ENCODE data around the gene NCEH1.
A peak's percentile ranks its signal among the peaks of the same experiment; 100 is the strongest.
"Not testable (repeated sequence)": the region's sequence is repeated elsewhere in the genome, so short reads cannot be mapped to it uniquely, and the experiment has no call there.

The NCEH1 gene

GRCh38 chr3:172710664-172711453, at the start of gene NCEH1:
Gene NCEH1, minus strand, starts transcription at chr3:172711067. Its CDS starts 83 bp downstream, at chr3:172710984.
- DNase-seq (ENCODE audit: low read depth, low spot score), result peak; percentile 66

GRCh38 chr3:172760416-172760815, 49.5 kb upstream of the NCEH1 start:
- not testable (repeated sequence) for DNase-seq (ENCODE audit: low read depth, low spot score)

- no peak for DNase-seq (ENCODE audit: low read depth, low spot score)
These were observed 42.3 kb upstream of the NCEH1 start for GRCh38 chr3:172753125-172753524.

- DNase-seq (ENCODE audit: low read depth, low spot score), result no peak
These were observed 41.8 kb upstream of the NCEH1 start for GRCh38 chr3:172752651-172753050.

GRCh38 chr3:172751175-172751704, 40.4 kb upstream of the NCEH1 start:
- DNase-seq (ENCODE audit: low read depth, low spot score), result no peak

GRCh38 chr3:172750368-172751174, 39.7 kb upstream of the NCEH1 start, which contains the start of gene ECT2:
Gene ECT2, plus strand, starts transcription at chr3:172750726. Its CDS starts 3,805 bp downstream, at chr3:172754531.
- peak; percentile 97 for DNase-seq (ENCODE audit: low read depth, low spot score)

GRCh38 chr3:172750069-172750367, 39.2 kb upstream of the NCEH1 start:
- no peak for DNase-seq (ENCODE audit: low read depth, low spot score)

- no peak for DNase-seq (ENCODE audit: low read depth, low spot score)
These were observed 38.5 kb upstream of the NCEH1 start for GRCh38 chr3:172749230-172749965.

- DNase-seq (ENCODE audit: low read depth, low spot score), result no peak
These were observed 35.6 kb upstream of the NCEH1 start for GRCh38 chr3:172746475-172746874.

- DNase-seq (ENCODE audit: low read depth, low spot score), result no peak
These were observed 28.6 kb upstream of the NCEH1 start for GRCh38 chr3:172739462-172739861.

- no peak for DNase-seq (ENCODE audit: low read depth, low spot score)
These were observed 24.1 kb upstream of the NCEH1 start for GRCh38 chr3:172735014-172735413.

GRCh38 chr3:172726380-172726779, 15.5 kb upstream of the NCEH1 start:
- no peak for DNase-seq (ENCODE audit: low read depth, low spot score)

- DNase-seq (ENCODE audit: low read depth, low spot score), result not testable (repeated sequence)
These were observed 11.7 kb upstream of the NCEH1 start for GRCh38 chr3:172722536-172723040.

- DNase-seq (ENCODE audit: low read depth, low spot score), result no peak
These were observed 6.7 kb upstream of the NCEH1 start for GRCh38 chr3:172717493-172718088.

- no peak for DNase-seq (ENCODE audit: low read depth, low spot score)
These were observed 5.6 kb upstream of the NCEH1 start for GRCh38 chr3:172716476-172716875.

- DNase-seq (ENCODE audit: low read depth, low spot score), result no peak
These were observed 2.4 kb upstream of the NCEH1 start for GRCh38 chr3:172713316-172713715.

GRCh38 chr3:172711454-172711795, 558 bp upstream of the NCEH1 start:
- no peak for DNase-seq (ENCODE audit: low read depth, low spot score)

- DNase-seq (ENCODE audit: low read depth, low spot score), result peak; percentile 11
These were observed 848 bp downstream of the NCEH1 start for GRCh38 chr3:172709774-172710663.

GRCh38 chr3:172708921-172709773, 1.7 kb downstream of the NCEH1 start:
- DNase-seq (ENCODE audit: low read depth, low spot score), result no peak

All from brain pericyte (primary cell).